ENCODE results near the gene COG6.

COG6 gene

DNA sequence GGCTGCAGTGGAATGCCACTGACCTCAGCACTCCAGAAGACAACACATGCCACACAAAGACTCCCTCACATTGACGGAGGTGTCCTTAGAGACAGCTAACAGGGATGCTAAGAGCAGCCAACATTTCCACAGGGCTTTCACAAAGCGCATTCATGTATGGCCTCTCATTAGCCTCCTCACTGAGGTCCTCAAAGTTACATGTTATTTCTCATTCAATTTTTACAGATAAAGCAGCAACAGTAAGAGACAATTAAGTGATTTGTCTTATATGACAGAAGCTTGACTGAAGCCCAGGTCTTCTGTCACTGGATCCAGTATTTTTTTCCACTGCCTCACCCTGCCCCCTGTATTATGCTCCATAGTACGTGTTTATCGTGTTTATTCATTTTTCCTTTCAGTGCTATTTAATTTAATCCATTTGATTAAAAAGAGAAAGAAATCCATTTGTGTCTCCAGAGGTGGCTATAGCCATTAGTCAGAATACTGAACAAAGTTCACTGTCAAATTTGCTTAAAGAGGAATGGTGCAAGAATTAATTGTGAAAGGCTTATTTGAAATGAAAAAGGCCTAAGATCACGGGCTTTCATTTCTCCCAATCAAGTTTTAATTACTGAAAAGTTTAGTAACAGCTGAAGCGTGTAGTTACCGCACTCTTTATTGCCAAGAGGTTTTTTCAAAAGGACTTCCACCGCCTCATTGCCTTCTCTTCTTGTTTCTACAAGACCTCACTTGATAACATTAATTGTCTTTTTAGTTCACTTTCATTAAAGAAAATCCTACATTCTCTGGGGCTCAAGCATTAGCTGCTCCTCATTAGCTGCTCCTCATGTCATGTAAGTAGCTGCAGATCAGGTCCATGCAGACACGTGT, 115.0 kb downstream of the COG6 start:
- no peak for DNase-seq (ENCODE audit: low read depth)

DNA sequence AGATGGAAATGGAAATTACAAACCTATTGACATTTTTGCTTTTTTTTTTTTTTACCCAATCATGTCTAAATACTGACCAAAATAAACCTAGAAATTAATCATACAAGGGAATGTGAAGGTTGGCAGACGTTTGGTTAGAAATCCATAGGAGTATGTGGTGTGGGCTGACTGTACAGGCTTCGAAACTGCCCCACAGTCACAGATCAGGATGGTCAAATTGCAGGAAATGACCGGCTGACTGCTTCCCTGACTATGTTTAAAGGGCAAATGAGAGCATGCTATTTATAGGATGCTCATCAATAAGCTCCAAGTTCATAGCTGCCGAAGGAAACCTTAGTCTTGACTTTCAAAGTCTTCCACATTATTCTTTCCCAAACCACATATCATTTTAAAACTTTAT, 118.4 kb downstream of the COG6 start:
- DNase-seq (ENCODE audit: low read depth) = peak; percentile 76

DNA sequence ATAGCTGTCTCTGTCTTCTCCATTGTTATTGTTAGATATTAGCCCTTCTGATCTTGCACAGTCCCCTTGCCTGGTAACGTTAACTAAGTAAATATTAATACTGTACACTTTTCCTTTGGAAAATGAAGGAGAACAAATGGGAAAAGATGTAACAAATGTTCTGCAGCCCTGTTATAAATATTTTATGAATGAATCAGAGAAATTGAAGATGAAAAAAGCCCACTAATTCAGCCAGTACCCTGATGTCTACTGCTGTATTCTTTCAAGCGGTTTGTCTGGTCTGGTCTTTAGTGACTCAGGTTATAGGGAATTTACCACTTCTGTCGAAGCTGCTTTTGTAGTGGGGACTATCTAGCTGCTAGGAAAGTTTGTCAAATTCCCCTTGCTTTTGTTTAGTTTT, 121.0 kb downstream of the COG6 start:
- DNase-seq (ENCODE audit: low read depth) = peak; percentile 21

DNA sequence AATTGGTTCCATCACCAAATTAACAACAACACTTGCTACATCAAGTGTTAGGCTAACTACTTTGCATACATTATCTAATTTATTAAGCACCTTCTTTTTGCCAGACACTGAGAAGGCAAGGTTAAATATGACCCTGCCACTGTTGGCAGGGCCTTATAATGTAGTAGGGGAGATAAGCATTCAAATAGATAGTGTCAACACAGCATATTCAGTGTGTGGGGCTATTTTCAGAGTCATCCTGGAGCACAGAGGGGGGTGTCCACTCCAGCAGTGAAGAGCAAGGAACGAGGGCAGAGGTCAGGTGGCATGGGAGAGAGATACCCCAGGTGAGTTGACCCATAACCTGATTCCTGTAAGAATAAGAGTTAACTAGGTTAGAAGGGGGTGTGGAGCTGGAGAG, 121.6 kb downstream of the COG6 start:
- no peak for DNase-seq (ENCODE audit: low read depth)

DNA sequence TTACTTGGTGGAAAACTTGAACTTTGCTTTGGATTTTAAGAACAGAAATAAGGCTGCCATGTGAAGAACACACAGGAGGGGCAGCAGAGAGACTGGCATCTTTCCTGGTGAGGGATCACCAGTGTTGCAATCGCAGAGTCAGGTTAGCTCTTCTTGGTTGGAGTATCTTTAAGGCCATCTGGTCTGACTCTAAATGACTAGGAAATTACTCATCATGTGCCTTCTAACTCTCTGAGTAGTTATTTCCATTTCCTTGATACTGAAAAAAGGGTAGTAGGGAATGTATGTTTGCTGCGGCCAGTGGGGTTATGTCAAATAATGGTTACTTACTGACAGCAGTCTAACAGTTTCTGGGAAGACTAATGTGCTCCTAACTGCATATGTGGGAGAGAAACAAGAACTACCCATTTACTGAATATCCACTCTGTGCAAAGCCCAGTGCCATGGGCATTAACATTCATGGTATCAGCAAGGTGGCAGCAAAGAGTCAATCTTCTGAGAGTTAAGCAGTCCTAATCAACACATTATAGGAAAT, 122.1 kb downstream of the COG6 start:
- peak; percentile 84 for DNase-seq (ENCODE audit: low read depth)

DNA sequence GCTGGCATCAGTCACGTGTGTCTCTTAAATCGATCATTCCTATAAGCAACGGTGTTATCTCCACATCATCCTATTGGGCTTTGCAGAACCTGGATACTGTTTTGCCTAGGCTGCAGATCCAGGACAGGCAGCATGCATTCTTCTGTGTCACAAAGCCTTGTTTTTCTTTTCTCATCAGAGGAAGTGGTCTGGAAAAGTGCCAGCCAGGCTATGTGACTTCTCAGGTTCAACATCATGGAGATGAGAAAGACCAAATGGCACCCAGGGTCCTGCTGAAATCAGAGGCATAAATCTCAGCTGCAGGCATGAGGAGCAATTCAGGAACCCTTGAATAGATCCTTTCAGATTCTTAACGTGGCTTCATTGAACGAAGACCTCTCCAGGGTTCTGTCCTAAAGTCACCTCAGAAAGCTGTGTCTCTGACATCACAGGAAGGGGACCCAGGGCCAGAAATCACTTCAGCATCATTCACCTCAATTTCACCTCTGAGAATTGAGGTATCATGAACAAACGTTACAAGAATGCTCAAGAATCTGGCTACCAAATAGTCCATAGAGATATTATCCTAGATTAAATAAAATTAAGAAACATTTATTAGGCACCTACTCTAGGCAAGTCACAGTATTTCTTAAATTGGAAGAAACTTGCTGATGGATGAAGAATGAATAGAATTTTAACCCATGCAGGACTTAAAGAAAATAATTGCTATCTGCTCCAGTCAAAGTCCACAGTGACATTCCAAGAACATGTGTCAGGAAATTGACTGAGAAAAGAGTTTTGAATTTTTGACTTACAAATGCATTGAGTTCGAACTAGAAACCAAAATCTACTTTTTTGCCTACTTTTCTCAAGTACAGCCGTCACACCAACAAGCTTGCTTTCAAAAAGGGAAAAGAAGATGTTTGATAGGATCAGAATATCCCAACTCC, 124.1 kb downstream of the COG6 start:
- no peak for DNase-seq (ENCODE audit: low read depth)

DNA sequence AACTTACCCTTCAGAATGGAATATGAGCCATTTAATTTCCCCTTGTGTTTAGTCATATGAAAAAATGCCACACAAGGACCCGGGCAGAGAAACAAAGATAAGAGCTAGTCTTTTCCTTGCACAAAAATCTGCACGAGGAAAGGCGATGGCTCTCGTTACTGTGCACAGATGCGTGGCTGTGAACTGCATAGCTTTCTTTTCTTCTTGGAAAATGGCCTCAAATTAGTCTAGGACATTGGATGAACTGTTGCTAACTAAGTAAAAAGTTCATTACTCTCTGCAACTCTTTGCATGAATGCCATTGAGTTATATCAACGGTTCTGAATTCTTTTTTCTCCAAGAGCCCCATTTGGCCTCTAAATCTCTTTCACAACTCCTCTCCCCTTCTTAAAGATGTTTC, 125.2 kb downstream of the COG6 start:
- DNase-seq (ENCODE audit: low read depth) = no peak

DNA sequence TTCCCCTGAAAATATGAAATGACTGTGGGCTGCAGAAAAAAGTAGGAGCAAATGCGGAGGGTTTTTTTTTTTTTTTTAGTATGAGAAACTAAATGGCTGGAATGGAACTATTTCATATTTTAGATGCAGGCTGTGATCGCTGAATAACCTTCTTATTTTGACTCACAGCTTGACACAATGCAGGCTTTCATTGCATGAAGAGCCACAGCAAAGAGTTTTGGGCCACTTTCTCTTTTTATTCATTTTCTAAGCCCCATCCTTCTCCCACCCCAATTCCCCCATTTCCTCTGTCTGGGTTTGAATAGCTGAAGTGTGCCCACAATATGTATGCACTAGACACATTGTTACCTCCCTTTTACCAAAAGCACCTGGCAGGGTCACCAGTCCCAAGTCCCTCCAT, 125.9 kb downstream of the COG6 start:
- DNase-seq (ENCODE audit: low read depth) = no peak

DNA sequence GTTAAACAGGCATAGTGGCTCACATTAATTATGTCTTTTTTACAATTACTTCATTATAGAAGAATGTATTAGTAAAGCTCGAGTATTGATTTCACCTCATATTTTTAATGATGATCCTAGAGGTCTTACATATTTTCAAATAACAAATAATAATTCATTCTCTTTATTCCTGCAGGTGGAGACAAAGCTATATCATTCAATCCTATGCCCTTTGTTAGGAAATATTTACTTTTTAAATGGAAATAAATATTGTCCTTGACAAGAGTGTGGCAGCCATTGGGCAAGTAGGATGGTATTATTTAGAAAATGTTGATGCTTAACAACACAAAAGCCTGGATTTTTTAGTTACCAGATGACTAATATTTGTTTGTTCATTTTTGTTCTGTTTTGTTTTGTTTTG, 127.6 kb downstream of the COG6 start:
- DNase-seq (ENCODE audit: low read depth) = no peak

DNA sequence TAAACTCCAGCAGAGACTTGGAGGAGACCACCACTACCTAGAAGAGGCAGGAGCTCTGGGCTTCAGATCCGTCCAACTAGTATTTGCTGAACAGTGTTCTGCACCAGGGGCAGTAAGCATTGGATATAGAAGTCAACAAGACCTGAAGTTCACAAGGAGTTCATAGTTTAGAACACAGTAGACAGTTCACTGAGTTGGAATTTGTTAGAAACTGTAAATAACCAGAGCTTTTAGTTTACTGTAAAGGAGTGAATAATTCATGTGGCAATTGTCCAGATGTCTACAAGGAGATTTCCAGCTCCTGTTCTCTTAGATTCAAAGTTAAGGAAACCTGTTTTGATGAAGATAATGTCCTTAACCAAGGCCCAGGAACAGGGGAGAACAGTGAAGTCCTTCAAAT, 128.9 kb downstream of the COG6 start:
- DNase-seq (ENCODE audit: low read depth) = no peak

DNA sequence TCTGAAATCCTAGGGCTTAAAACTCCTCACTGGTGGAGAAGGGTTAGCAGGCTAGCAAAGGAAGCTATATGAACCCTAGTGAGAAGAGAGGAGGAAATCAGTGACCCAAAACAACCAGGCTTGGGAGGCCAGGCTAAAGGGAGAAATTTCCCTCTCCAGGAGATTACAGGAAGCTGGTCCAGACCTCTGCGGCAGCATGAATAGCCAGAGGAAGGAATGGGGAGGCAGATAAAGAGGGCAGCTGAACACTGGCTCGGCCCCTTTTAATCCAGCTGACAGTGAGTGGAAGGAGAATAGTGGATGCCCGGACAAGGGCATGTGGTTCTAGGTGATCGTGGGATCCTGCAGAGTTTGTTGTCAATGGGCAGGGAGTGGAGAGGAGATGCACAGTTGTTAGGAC, 130.6 kb downstream of the COG6 start:
- DNase-seq (ENCODE audit: low read depth) = no peak

DNA sequence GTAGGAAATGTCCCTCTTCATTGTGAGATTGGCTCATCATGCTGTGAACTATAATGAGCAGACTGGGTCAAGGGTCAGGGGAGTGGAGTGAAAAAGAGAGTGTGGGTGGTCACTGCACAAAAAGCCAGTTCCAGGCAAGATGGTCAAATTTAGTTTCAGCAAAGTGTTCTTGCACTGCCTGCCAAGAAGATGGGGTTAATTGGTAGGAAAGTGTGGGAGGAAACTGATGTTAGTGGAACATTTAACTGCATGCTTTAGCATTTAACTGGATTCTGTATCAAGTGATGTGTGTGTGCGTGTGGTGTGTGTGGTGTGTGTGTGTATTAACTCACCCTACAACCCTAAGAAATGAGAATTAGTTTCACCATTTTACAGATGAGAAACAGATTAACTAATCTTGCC, 131.6 kb downstream of the COG6 start:
- no peak for DNase-seq (ENCODE audit: low read depth)

DNA sequence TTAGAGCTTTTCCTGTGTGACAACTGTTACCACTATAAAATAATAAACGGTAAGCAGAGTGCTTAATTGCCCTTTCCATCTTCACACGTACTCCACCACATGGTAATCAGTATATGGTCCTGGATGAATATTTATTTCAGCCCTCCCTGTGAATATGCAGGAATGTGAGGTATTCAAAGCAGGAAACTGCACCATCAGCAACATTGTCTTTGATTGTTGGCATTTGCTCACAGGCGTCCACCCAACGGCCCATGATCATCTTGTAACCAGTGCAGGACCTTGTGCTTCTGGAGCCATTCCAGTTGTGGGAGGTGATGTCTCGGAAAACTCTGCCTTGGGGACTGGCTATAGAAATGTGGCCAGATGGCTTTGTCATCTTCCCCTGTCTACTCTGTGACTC, 132.6 kb downstream of the COG6 start:
- no peak for DNase-seq (ENCODE audit: low read depth)

DNA sequence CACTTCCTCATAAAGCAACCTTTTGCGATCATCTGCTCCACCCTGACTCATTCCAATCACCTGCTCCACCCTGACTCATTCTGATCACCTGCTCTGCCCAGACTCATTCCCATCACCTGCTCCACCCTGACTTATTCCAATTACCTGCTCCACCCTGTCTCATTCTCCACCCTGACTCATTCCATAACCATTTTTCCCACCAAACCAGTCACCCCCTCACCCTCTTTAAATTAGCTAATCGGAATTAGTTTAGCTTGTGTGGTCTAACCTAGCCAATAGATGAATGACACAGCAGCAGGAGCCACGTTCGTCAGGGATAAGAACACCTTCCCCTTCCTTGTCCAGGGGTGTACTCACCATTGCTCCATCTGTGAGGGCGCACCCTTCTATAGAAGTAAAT, 134.0 kb downstream of the COG6 start:
- DNase-seq (ENCODE audit: low read depth) = no peak
